Natural killer cell (primary cell): ENCODE measurements around the gene WNK3. TPM values are rescaled to one million over a fixed set of nuclear protein-coding genes. Genes with fewer than 3 reads are reported as not detected.

Experiments
- ATAC-seq, 3 donors: fragments of 150-1000 bp in 2 of 3; fragments of 200-7000 bp in 1 of 3; cut with Tn5 transposase; 1 replicate in 1 of 3; 2 replicates in 2 of 3; pipeline ENCODE4 v1.10.0; 2021; ENCODE audit warnings: mild to moderate bottlenecking in 2 of 3, moderate library complexity in 2 of 3
- DNase-seq, 2 donors: peaks; one replicate each; pipeline versions ENCODE4 v3.0.0 to v3.0.0-alpha.2; 2013 to 2021; ENCODE audit warnings: mixed read lengths in 1 of 2
- H3K27ac ChIP-seq: one replicate; pipeline ENCODE4 v1.5.1; 2013; ENCODE audit warnings: mild to moderate bottlenecking, low read length
- H3K27me3 ChIP-seq: one replicate; pipeline ENCODE4 v1.6.1; 2013; ENCODE audit warnings: low read length; ENCODE audit not compliant: control insufficient read depth, insufficient read depth
- H3K36me3 ChIP-seq: one replicate; pipeline ENCODE4 v1.6.1; 2013; ENCODE audit warnings: low read length; ENCODE audit not compliant: control insufficient read depth, insufficient read depth
- H3K4me1 ChIP-seq: one replicate; pipeline ENCODE4 v1.6.1; 2013; ENCODE audit warnings: low read length; ENCODE audit not compliant: control insufficient read depth, insufficient read depth
- H3K4me3 ChIP-seq: one replicate; pipeline ENCODE4 v1.5.1; 2013; ENCODE audit warnings: low read length
- H3K9me3 ChIP-seq: one replicate; pipeline ENCODE4 v1.6.1; 2013; ENCODE audit warnings: low read length; ENCODE audit not compliant: control insufficient read depth, insufficient read depth
- H3K27ac Mint-ChIP-seq, 2 donors: one replicate each; pipeline ENCODE4 v1.8.0; 2022; ENCODE audit warnings: mild to moderate bottlenecking in 2 of 2, mixed read lengths in 2 of 2, moderate library complexity in 1 of 2
- H3K27me3 Mint-ChIP-seq, 2 donors: one replicate each; pipeline ENCODE4 v1.8.0; 2022; ENCODE audit warnings: low read depth in 2 of 2, mixed read lengths in 2 of 2
- H3K36me3 Mint-ChIP-seq: one replicate; pipeline ENCODE4 v1.8.0; 2022; ENCODE audit warnings: mixed read lengths
- H3K4me1 Mint-ChIP-seq, 2 donors: one replicate each; pipeline ENCODE4 v1.8.0; 2022; ENCODE audit warnings: mixed read lengths in 2 of 2
- H3K4me3 Mint-ChIP-seq: one replicate; pipeline ENCODE4 v1.8.0; 2022; ENCODE audit warnings: mild to moderate bottlenecking, moderate library complexity, mixed read lengths
- H3K9me3 Mint-ChIP-seq, 2 donors: one replicate each; pipeline ENCODE4 v1.8.0; 2022; ENCODE audit warnings: mixed read lengths in 2 of 2
- CTCF ChIP-seq: fragments of 200-600 bp; IDR thresholded peaks from one replicate; pipeline ENCODE4 v1.8.0; 2022; ENCODE audit warnings: antibody characterized with exemption
- WGBS: methylation state at CpG from one replicate; pipeline ENCODE4 v1.1.7; 2013; ENCODE audit warnings: missing lambda C conversion rate; ENCODE audit not compliant: insufficient coverage; 5-methylcytosine and 5-hydroxymethylcytosine counted together
- intact Hi-C: fragments of 100-400 bp; cut with micrococcal nuclease; formaldehyde crosslinking; loops from one replicate; pipeline ENCODE4 v1.14.2; 2022
- total RNA-seq, 4 donors: library from RNA; stranded (reverse); fragments of 120-200 nt in 1 of 4; gene quantifications; one replicate each; pipeline versions ENCODE4 v1.2.3 to v1.2.4, GENCODE V29; 2013 to 2022

The WNK3 gene
- total RNA-seq, 3 donors from 2014 or later (not counting 1 experiment from before 2014, with no cell fraction given) = 0.05 to 0.13 TPM; not detected in 1

GRCh38 chrX:54182194-54182863 is 175.5 kb downstream of the WNK3 start:
- peak; percentile 43 to 78 for DNase-seq
- peak; percentile 76 to 88 (median 78) for ATAC-seq
- Histone ChIP-seq H3K9me3 (no peaks in the 10 kb centered on the region), H3K4me1 (peaks cover 11% of the 10 kb centered on the region), H3K27me3 (no peaks in the 10 kb centered on the region), H3K27ac (peak overlapping the region; percentile 66), H3K4me3 (peak overlapping the region; percentile 68), H3K36me3 (no peaks in the 10 kb centered on the region)
- no peaks in the 10 kb centered on the region for H3K9me3 Mint-ChIP-seq
- H3K4me3 Mint-ChIP-seq = peak overlapping the region; percentile 61
- TF ChIP-seq CTCF = no peak
- intact Hi-C loops = no loop called here
- H3K27ac Mint-ChIP-seq = peak overlapping the region; percentile 43 to 94
- WGBS = 2% methylated on average over 36 of the region's 36 CpGs
- peaks cover 31 to 46% of the 10 kb centered on the region in 2 donors for H3K4me1 Mint-ChIP-seq
- H3K27me3 Mint-ChIP-seq = no peaks in the 10 kb centered on the region
- H3K36me3 Mint-ChIP-seq = no peaks in the 10 kb centered on the region

GRCh38 chrX:54181202-54181953 is 176.5 kb downstream of the WNK3 start:
- Mint-ChIP-seq H3K9me3 (no peaks in the 10 kb centered on the region), H3K27ac (peak overlapping the region; percentile 43 to 94), H3K4me3 (peak overlapping the region; percentile 61), H3K27me3 (no peaks in the 10 kb centered on the region), H3K4me1 (peaks cover 31 to 54% of the 10 kb centered on the region in 2 donors), H3K36me3 (no peaks in the 10 kb centered on the region)
- Histone ChIP-seq H3K27me3 (no peaks in the 10 kb centered on the region), H3K9me3 (no peaks in the 10 kb centered on the region), H3K27ac (peak overlapping the region; percentile 66), H3K36me3 (no peaks in the 10 kb centered on the region), H3K4me1 (peaks cover 11% of the 10 kb centered on the region), H3K4me3 (no peak overlapping the region)
- DNase-seq = no peak
- no peak for TF ChIP-seq CTCF
- 53% methylated on average over 4 of the region's 4 CpGs for WGBS
- no peak for ATAC-seq
- intact Hi-C loops = no loop called here

GRCh38 chrX:54180403-54180802 is 177.4 kb downstream of the WNK3 start:
- Histone ChIP-seq H3K27me3 (no peaks in the 10 kb centered on the region), H3K4me3 (no peak overlapping the region), H3K4me1 (peaks cover 11% of the 10 kb centered on the region), H3K36me3 (no peaks in the 10 kb centered on the region), H3K9me3 (no peaks in the 10 kb centered on the region), H3K27ac (no peak overlapping the region)
- TF ChIP-seq CTCF = no peak
- Mint-ChIP-seq H3K4me3 (peak overlapping the region; percentile 14), H3K36me3 (no peaks in the 10 kb centered on the region), H3K27me3 (no peaks in the 10 kb centered on the region), H3K4me1 (peaks cover 31 to 54% of the 10 kb centered on the region in 2 donors), H3K9me3 (no peaks in the 10 kb centered on the region), H3K27ac (peak overlapping the region in 1 of 2 donors; percentile 63)
- 86% methylated on average over 3 of the region's 4 CpGs for WGBS
- intact Hi-C loops = no loop called here
- no peak for ATAC-seq
- DNase-seq = no peak
